GM19193 (cell line): ENCODE results near the gene BCHE.

Experiments used
- POLR2A ChIP-seq: IDR thresholded peaks from 4 replicates; pipeline ENCODE4 v1.6.1; 2011; ENCODE audit not compliant: insufficient read depth, insufficient read length; ENCODE audit errors: extremely low read depth

The BCHE gene

GRCh38 chr3:165783383-165783782, 53.8 kb downstream of the BCHE start:
- no peak for TF ChIP-seq POLR2A

GRCh38 chr3:165778891-165779290, 58.3 kb downstream of the BCHE start:
- no peak for TF ChIP-seq POLR2A

GRCh38 chr3:165778456-165778855, 58.8 kb downstream of the BCHE start:
- no peak for TF ChIP-seq POLR2A

GRCh38 chr3:165775824-165776223, 61.4 kb downstream of the BCHE start:
- TF ChIP-seq POLR2A = no peak

- no peak for TF ChIP-seq POLR2A
These were observed 66.4 kb downstream of the BCHE start for GRCh38 chr3:165770781-165771180.

GRCh38 chr3:165768680-165769079, 68.5 kb downstream of the BCHE start:
- no peak for TF ChIP-seq POLR2A

GRCh38 chr3:165759041-165759440, 78.2 kb downstream of the BCHE start:
- no peak for TF ChIP-seq POLR2A

- TF ChIP-seq POLR2A = no peak
These were observed 81.7 kb downstream of the BCHE start for GRCh38 chr3:165755571-165755970.

GRCh38 chr3:165754219-165755007, 82.8 kb downstream of the BCHE start:
- no peak for TF ChIP-seq POLR2A

GRCh38 chr3:165753560-165753959, 83.7 kb downstream of the BCHE start:
- no peak for TF ChIP-seq POLR2A

GRCh38 chr3:165751637-165752036, 85.6 kb downstream of the BCHE start:
- no peak for TF ChIP-seq POLR2A

- no peak for TF ChIP-seq POLR2A
These were observed 87.4 kb downstream of the BCHE start for GRCh38 chr3:165749821-165750220.

- TF ChIP-seq POLR2A = no peak
These were observed 88.0 kb downstream of the BCHE start for GRCh38 chr3:165749241-165749640.

- TF ChIP-seq POLR2A = no peak
These were observed 89.1 kb downstream of the BCHE start for GRCh38 chr3:165748094-165748493.

- TF ChIP-seq POLR2A = no peak
These were observed 90.3 kb downstream of the BCHE start for GRCh38 chr3:165746874-165747273.

- no peak for TF ChIP-seq POLR2A
These were observed 93.2 kb downstream of the BCHE start for GRCh38 chr3:165744025-165744424.

- TF ChIP-seq POLR2A = no peak
These were observed 94.9 kb downstream of the BCHE start for GRCh38 chr3:165742351-165742750.

GRCh38 chr3:165729756-165730155, 107.5 kb downstream of the BCHE start:
- no peak for TF ChIP-seq POLR2A

GRCh38 chr3:165728924-165729323, 108.3 kb downstream of the BCHE start:
- no peak for TF ChIP-seq POLR2A
